ENCODE data around the gene LRFN2.

DNA sequence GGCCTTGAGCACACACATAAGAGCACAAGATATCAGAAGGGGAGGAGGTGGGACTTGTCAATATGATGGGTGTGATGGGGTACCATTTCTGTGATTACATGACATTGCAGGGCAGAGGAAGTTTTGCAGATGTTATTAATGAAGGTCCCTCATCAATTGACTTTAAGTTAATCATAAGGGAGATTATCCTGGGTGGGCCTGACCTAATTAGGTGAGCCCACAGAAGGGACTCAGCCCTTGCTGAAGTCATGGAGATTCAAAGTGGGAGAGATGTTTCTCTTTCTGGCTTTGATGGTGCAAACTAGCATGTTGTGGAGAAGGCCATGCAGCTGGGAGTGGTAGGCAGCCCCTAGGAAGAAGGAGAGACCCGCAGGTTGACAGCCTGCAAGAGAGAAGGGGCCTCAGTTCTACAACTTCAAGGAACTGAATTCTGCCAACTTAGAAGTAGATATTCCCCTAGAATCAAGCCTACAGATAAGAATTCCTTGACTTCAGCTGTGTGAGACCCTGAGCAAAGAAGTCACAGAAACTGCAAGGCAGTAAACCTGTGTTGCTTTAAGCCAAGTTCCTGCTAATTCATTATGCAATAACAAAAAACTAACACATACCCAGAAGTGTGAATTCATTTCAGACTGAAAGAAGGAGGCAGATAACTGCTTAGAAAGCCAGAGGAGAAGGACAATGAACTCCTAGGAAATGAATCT, 131.3 kb downstream of the LRFN2 start:
- TF ChIP-seq, protein P1, sequence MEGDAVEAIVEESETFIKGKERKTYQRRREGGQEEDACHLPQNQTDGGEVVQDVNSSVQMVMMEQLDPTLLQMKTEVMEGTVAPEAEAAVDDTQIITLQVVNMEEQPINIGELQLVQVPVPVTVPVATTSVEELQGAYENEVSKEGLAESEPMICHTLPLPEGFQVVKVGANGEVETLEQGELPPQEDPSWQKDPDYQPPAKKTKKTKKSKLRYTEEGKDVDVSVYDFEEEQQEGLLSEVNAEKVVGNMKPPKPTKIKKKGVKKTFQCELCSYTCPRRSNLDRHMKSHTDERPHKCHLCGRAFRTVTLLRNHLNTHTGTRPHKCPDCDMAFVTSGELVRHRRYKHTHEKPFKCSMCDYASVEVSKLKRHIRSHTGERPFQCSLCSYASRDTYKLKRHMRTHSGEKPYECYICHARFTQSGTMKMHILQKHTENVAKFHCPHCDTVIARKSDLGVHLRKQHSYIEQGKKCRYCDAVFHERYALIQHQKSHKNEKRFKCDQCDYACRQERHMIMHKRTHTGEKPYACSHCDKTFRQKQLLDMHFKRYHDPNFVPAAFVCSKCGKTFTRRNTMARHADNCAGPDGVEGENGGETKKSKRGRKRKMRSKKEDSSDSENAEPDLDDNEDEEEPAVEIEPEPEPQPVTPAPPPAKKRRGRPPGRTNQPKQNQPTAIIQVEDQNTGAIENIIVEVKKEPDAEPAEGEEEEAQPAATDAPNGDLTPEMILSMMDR (conservative IDR thresholded peaks at IDR 0.05 in 1 of 2, IDR thresholded peaks at IDR 0.05 in 1 of 2; ENCODE audit: extremely low read depth in 1 of 2, insufficient read depth in 1 of 2, low read depth in 1 of 2, low read length in 2 of 2), result no peak
- no peak for TF ChIP-seq EZH2 (IDR thresholded peaks at IDR 0.05; ENCODE audit: borderline replicate concordance, low read length)

Measured in mammary epithelial cell (primary cell).